HepG2 (cell line): ENCODE data around the gene PAK2. TPM values are rescaled to one million over a fixed set of nuclear protein-coding genes. Genes with fewer than 3 reads are reported as not detected.

ENCODE experiments used
- CCAR2 ChIP-seq: fragments of 200-400 bp; formaldehyde crosslinking; optimal IDR thresholded peaks from 2 replicates; pipeline ENCODE3; 2018; ENCODE audit warnings: low read depth, mild to moderate bottlenecking, low read length, moderate library complexity
- MED1 ChIP-seq: sonication (generic); formaldehyde crosslinking; IDR thresholded peaks from 2 replicates; pipeline ENCODE4 v1.4.0; 2020; ENCODE audit warnings: missing genetic modification reagents
- NFATC3 ChIP-seq: sonication (generic); formaldehyde crosslinking; IDR thresholded peaks from 2 replicates; pipeline ENCODE4 v1.5.1; 2020; ENCODE audit warnings: mild to moderate bottlenecking, missing genetic modification reagents
- NKX3-1 ChIP-seq: sonication (generic); formaldehyde crosslinking; IDR thresholded peaks from 2 replicates; pipeline ENCODE4 v1.5.0; 2020; ENCODE audit warnings: missing genetic modification reagents
- PRPF4 ChIP-seq: fragments of 200-400 bp; formaldehyde crosslinking; IDR thresholded peaks from 2 replicates; pipeline ENCODE4 v1.6.1; 2016; ENCODE audit warnings: low read length, low read depth; ENCODE audit not compliant: poor library complexity, severe bottlenecking
- SNAI1 ChIP-seq: sonication (generic); formaldehyde crosslinking; IDR thresholded peaks from 2 replicates; pipeline ENCODE4 v1.5.0; 2020; ENCODE audit warnings: mild to moderate bottlenecking, missing genetic modification reagents, borderline replicate concordance
- SOX13 ChIP-seq, 3 experiments: fragments of 450-650 bp in 1 of 3; sonication (generic) in 1 of 3; formaldehyde crosslinking in 1 of 3; IDR thresholded peaks in 2 of 3; conservative IDR thresholded peaks in 1 of 3; 2 replicates each; pipeline versions ENCODE4 v1.5.0 to v1.6.1; 2016 to 2020; ENCODE audit warnings: antibody characterized with exemption in 1 of 3, mild to moderate bottlenecking in 1 of 3, missing compliant biosample characterization in 1 of 3, missing genetic modification reagents in 1 of 3, moderate library complexity in 1 of 3
- SRSF9 ChIP-seq: fragments of 200-400 bp; formaldehyde crosslinking; IDR thresholded peaks from 2 replicates; pipeline ENCODE4 v1.6.1; 2018; ENCODE audit warnings: borderline replicate concordance, mild to moderate bottlenecking, low read depth, low read length; ENCODE audit not compliant: insufficient read depth, poor library complexity, severe bottlenecking
- ZNF431 ChIP-seq: sonication (generic); formaldehyde crosslinking; IDR thresholded peaks from 2 replicates; pipeline ENCODE4 v1.9.0; 2022; ENCODE audit warnings: missing genetic modification reagents, low read depth, mild to moderate bottlenecking, borderline replicate concordance
- ZNF550 ChIP-seq: sonication (generic); formaldehyde crosslinking; IDR thresholded peaks from 2 replicates; pipeline ENCODE4 v1.4.0; 2020; ENCODE audit warnings: mild to moderate bottlenecking, missing genetic modification reagents, borderline replicate concordance
- ZNF552 ChIP-seq: sonication (generic); formaldehyde crosslinking; IDR thresholded peaks from 2 replicates; pipeline ENCODE4 v1.9.0; 2022; ENCODE audit warnings: missing genetic modification reagents, mild to moderate bottlenecking, borderline replicate concordance
- ZNF841 ChIP-seq: sonication (generic); formaldehyde crosslinking; IDR thresholded peaks from 2 replicates; pipeline ENCODE4 v1.8.1; 2023; ENCODE audit warnings: missing genetic modification reagents, borderline replicate concordance
- ZSCAN31 ChIP-seq: sonication (generic); formaldehyde crosslinking; IDR thresholded peaks from 2 replicates; pipeline ENCODE4 v1.5.0; 2020; ENCODE audit warnings: low read depth, mild to moderate bottlenecking, missing genetic modification reagents
- polyA plus RNA-seq, 8 experiments: library from polyadenylated mRNA; depleted of rRNA in 3 of 8; stranded (reverse) in 7 of 8; unstranded in 1 of 8; fragments of >200 nt; fragmentation: Illumina TruSeq in 4 of 8; extraction: Trizol in 4 of 8; gene quantifications; 2 replicates each; pipeline versions ENCODE4 v1.2.1 to v1.2.3, GENCODE V29; 2011 to 2016; ENCODE audit warnings: low read depth in 4 of 8, missing spikeins in 1 of 8, mixed read lengths in 1 of 8; ENCODE audit not compliant: insufficient read depth in 1 of 8
- total RNA-seq, 5 experiments: library from RNA; depleted of rRNA; stranded (reverse); fragments of >200 nt; fragmentation: Illumina TruSeq; extraction: Trizol; gene quantifications; 2 replicates each; pipeline ENCODE4 v1.2.3, GENCODE V29; 2016; ENCODE audit warnings: low read depth in 1 of 5
- TF ChIP-seq, protein P1 (sequence below): sonication (generic); formaldehyde crosslinking; IDR thresholded peaks from 2 replicates; pipeline ENCODE4 v1.5.1; 2020; ENCODE audit warnings: mild to moderate bottlenecking, missing genetic modification reagents, moderate library complexity
- TF ChIP-seq, protein P2 (sequence below): sonication (generic); formaldehyde crosslinking; IDR thresholded peaks from 2 replicates; pipeline ENCODE4 v1.5.1; 2020; ENCODE audit warnings: missing genetic modification reagents, mild to moderate bottlenecking, borderline replicate concordance
- TF ChIP-seq, protein P3 (sequence below): IDR thresholded peaks from 2 replicates; pipeline ENCODE4 v1.6.1; 2016; ENCODE audit warnings: missing compliant biosample characterization, missing genetic modification reagents, borderline replicate concordance
- TF ChIP-seq, protein P4 (sequence below): IDR thresholded peaks from 2 replicates; pipeline ENCODE4 v1.6.1; 2016; ENCODE audit warnings: mild to moderate bottlenecking
- TF ChIP-seq, protein P5 (sequence below): sonication (generic); formaldehyde crosslinking; IDR thresholded peaks from 2 replicates; pipeline ENCODE4 v1.8.1; 2023; ENCODE audit warnings: missing genetic modification reagents, inconsistent platforms, borderline replicate concordance

Gene PAK2
- total and polyA plus RNA-seq, 2 of the 13 experiments (the other 11 are each of a cell fraction or from before 2014, with no cell fraction given), result 23.0 to 24.7 TPM

DNA sequence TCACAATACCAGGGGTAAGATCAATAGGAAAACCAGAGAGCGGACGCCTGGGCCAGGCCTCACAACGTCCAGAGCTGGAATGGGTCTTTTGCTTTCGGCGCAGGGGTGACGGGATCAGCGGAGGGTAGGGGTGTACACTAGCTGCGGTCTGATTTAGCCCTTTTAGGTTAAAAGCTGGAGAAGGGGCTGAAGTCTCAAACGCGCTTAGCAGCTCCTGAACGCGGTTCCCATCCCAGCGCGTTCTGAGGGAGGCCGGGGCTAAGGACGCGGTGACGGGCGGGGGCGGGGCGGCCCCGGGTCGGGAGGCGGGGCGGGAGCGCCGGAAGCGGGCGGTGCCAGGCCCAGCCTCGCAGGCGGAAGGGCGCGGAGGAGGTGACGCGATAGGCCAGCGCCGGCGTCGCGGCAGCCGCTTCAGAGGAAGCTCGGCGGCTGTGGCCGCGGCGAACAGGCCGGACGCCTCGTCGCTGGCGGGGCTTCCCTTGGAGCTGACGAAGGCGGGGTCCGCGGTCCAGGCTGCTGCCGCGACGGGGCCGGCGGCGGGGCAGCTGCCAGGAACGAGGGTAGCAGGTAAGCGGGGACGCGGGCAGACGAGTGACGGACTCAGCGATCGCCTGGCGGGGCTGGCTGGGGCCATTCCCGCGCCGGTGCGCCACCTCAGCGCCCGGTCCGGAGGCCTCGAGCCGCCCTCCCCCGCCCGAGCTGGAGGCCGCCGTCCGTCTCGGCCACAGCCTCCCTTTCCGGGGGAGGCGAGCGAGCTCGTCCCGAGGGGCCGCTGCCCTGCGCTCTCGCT, 128.0 kb downstream of the PAK2 start, which contains the start of gene SENP5 (continued):
- TF ChIP-seq SOX13 (IDR thresholded peaks at IDR 0.05) (0 out of 2 replicates have a peak, but pooled peaks have one; percentile 22), SOX13 (CRISPR knock-in tag; conservative IDR thresholded peaks at IDR 0.05 in 1 of 2, IDR thresholded peaks at IDR 0.05 in 1 of 2) (no peak), ZSCAN31 (CRISPR knock-in tag) (peak; percentile 29), ZNF841 (no peak), SRSF9 (no peak), NFATC3 (CRISPR knock-in tag) (no peak), PRPF4 (no peak), ZNF550 (peak; percentile 38; the same call in 1 of the 2 replicates), NKX3-1 (no peak), MED1 (peak; percentile 37; the same call in 1 of the 2 replicates), ZNF431 (CRISPR knock-in tag) (0 out of 2 replicates have a peak, but pooled peaks have one; percentile 24), ZNF552 (CRISPR knock-in tag) (no peak; the same call in 1 of the 2 replicates), CCAR2 (no peak), SNAI1 (CRISPR knock-in tag) (0 out of 2 replicates have a peak, but pooled peaks have one; percentile 25)
- TF ChIP-seq, protein P1, sequence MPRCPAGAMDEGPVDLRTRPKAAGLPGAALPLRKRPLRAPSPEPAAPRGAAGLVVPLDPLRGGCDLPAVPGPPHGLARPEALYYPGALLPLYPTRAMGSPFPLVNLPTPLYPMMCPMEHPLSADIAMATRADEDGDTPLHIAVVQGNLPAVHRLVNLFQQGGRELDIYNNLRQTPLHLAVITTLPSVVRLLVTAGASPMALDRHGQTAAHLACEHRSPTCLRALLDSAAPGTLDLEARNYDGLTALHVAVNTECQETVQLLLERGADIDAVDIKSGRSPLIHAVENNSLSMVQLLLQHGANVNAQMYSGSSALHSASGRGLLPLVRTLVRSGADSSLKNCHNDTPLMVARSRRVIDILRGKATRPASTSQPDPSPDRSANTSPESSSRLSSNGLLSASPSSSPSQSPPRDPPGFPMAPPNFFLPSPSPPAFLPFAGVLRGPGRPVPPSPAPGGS (CRISPR knock-in tag), result no peak; the same call in 1 of the 2 replicates
- TF ChIP-seq, protein P2, sequence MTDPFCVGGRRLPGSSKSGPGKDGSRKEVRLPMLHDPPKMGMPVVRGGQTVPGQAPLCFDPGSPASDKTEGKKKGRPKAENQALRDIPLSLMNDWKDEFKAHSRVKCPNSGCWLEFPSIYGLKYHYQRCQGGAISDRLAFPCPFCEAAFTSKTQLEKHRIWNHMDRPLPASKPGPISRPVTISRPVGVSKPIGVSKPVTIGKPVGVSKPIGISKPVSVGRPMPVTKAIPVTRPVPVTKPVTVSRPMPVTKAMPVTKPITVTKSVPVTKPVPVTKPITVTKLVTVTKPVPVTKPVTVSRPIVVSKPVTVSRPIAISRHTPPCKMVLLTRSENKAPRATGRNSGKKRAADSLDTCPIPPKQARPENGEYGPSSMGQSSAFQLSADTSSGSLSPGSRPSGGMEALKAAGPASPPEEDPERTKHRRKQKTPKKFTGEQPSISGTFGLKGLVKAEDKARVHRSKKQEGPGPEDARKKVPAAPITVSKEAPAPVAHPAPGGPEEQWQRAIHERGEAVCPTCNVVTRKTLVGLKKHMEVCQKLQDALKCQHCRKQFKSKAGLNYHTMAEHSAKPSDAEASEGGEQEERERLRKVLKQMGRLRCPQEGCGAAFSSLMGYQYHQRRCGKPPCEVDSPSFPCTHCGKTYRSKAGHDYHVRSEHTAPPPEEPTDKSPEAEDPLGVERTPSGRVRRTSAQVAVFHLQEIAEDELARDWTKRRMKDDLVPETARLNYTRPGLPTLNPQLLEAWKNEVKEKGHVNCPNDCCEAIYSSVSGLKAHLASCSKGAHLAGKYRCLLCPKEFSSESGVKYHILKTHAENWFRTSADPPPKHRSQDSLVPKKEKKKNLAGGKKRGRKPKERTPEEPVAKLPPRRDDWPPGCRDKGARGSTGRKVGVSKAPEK (CRISPR knock-in tag), result no peak
- TF ChIP-seq, protein P3, sequence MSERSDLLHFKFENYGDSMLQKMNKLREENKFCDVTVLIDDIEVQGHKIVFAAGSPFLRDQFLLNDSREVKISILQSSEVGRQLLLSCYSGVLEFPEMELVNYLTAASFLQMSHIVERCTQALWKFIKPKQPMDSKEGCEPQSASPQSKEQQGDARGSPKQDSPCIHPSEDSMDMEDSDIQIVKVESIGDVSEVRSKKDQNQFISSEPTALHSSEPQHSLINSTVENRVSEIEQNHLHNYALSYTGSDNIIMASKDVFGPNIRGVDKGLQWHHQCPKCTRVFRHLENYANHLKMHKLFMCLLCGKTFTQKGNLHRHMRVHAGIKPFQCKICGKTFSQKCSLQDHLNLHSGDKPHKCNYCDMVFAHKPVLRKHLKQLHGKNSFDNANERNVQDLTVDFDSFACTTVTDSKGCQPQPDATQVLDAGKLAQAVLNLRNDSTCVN, result peak; percentile 65; the same call in 1 of the 2 replicates
- TF ChIP-seq, protein P4, sequence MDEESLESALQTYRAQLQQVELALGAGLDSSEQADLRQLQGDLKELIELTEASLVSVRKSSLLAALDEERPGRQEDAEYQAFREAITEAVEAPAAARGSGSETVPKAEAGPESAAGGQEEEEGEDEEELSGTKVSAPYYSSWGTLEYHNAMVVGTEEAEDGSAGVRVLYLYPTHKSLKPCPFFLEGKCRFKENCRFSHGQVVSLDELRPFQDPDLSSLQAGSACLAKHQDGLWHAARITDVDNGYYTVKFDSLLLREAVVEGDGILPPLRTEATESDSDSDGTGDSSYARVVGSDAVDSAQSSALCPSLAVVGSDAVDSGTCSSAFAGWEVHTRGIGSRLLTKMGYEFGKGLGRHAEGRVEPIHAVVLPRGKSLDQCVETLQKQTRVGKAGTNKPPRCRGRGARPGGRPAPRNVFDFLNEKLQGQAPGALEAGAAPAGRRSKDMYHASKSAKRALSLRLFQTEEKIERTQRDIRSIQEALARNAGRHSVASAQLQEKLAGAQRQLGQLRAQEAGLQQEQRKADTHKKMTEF (CRISPR knock-in tag), result peak; percentile 73; the same call in 1 of the 2 replicates
- TF ChIP-seq, protein P5, sequence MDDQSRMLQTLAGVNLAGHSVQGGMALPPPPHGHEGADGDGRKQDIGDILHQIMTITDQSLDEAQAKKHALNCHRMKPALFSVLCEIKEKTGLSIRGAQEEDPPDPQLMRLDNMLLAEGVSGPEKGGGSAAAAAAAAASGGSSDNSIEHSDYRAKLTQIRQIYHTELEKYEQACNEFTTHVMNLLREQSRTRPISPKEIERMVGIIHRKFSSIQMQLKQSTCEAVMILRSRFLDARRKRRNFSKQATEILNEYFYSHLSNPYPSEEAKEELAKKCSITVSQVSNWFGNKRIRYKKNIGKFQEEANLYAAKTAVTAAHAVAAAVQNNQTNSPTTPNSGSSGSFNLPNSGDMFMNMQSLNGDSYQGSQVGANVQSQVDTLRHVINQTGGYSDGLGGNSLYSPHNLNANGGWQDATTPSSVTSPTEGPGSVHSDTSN (CRISPR knock-in tag), result no peak
